Heart left ventricle (tissue), 16 donors: Measurements from ENCODE around the gene TNNI3K. TPM values are rescaled to one million over a fixed set of nuclear protein-coding genes. Genes with fewer than 3 reads are reported as not detected.

ENCODE experiments used
- ATAC-seq, 4 donors: fragments of 200-7000 bp; cut with Tn5 transposase; one replicate each; pipeline ENCODE4 v1.9.1; 2020 to 2022; ENCODE audit warnings: moderate library complexity in 4 of 4, mild to moderate bottlenecking in 3 of 4, moderate number of reproducible peaks in 1 of 4
- DNase-seq, 5 donors: peaks; one replicate each; pipeline ENCODE4 v3.0.0-alpha.2; 2020
- H3K27ac ChIP-seq, 12 donors: fragments of 200-600 bp; sonication (generic) in 4 of 12; one replicate each; pipeline versions ENCODE4 v1.5.0 to v1.8.0; 2016 to 2022; ENCODE audit warnings: mild to moderate bottlenecking in 2 of 12
- H3K27me3 ChIP-seq, 9 donors: fragments of 200-600 bp; sonication (generic) in 2 of 9; one replicate each; pipeline versions ENCODE4 v1.5.1 to v1.8.0; 2016 to 2022; ENCODE audit warnings: mild to moderate bottlenecking in 3 of 9
- H3K36me3 ChIP-seq, 9 donors: fragments of 200-600 bp; sonication (generic) in 2 of 9; one replicate each; pipeline versions ENCODE4 v1.5.0 to v1.8.0; 2018 to 2022; ENCODE audit warnings: mild to moderate bottlenecking in 2 of 9
- H3K4me1 ChIP-seq, 12 donors: fragments of 200-600 bp; sonication (generic) in 4 of 12; one replicate each; pipeline versions ENCODE4 v1.5.0 to v1.8.0; 2016 to 2022; ENCODE audit warnings: mild to moderate bottlenecking in 3 of 12
- H3K4me3 ChIP-seq, 12 donors: fragments of 200-600 bp; sonication (generic) in 4 of 12; one replicate each; pipeline versions ENCODE4 v1.5.0 to v1.8.0; 2017 to 2022; ENCODE audit warnings: mild to moderate bottlenecking in 9 of 12, moderate library complexity in 4 of 12
- H3K9me3 ChIP-seq, 12 donors: fragments of 200-600 bp; sonication (generic) in 4 of 12; one replicate each; pipeline versions ENCODE4 v1.5.0 to v1.8.0; 2016 to 2022; ENCODE audit warnings: mild to moderate bottlenecking in 1 of 12
- CTCF ChIP-seq, 12 donors: fragments of 200-600 bp; sonication (generic) in 4 of 12; IDR thresholded peaks; one replicate each; pipeline versions ENCODE4 v1.5.0 to v1.8.0; 2018 to 2022; ENCODE audit warnings: antibody characterized with exemption in 12 of 12, mild to moderate bottlenecking in 5 of 12
- POLR2A ChIP-seq, 2 donors: fragments of 450-650 bp; IDR thresholded peaks; one replicate each; pipeline ENCODE4 v1.6.1; 2017; ENCODE audit warnings: antibody characterized with exemption in 2 of 2, mild to moderate bottlenecking in 2 of 2, moderate library complexity in 2 of 2
- WGBS, 4 donors: extraction: QIAGEN DNeasy Blood & Tissue Kit in 2 of 4; methylation state at CpG; one replicate each; pipeline versions ENCODE4 v1.1.5 to v1.1.7; 2013 to 2018; 5-methylcytosine and 5-hydroxymethylcytosine counted together
- intact Hi-C, 10 donors: fragments of 100-400 bp; cut with DNase I; formaldehyde crosslinking; loops; one replicate each; pipeline versions ENCODE4 v1.11.1 to v1.14.2; 2022
- polyA plus RNA-seq, 2 donors: library from polyadenylated mRNA; stranded (reverse); fragments of 200-250 nt; gene quantifications; one replicate each; pipeline ENCODE4 v1.2.3, GENCODE V29; 2013
- total RNA-seq, 9 donors: library from RNA; depleted of rRNA in 2 of 9; stranded (reverse); fragments of >200 nt in 2 of 9; fragmentation: NEBNext Ultra II Directional in 3 of 9; extraction: Animal tissue kit (Norgen Biotek cat#: 25700) in 3 of 9; gene quantifications; one replicate each; pipeline versions ENCODE4 v1.1.0 to v1.2.4, GENCODE V29; 2016 to 2023
- donor health status: ischemic (EF 13 %, LVEDD 7.1; RV severe dilation, severe dysfunction).
- donor health status: healthy with polysubstance abuse.
- donor health status: DM: no; HTN: yes; CAD: no.
- donor health status: DM: no; HTN: no; CAD: no.
- donor health status: ischemic (EF 25% LVEDD 6.9; RV normal size, moderate dysfunction).
- donor health status: ischemic (EF 25% LVEDD 5.7; RV mildly dilated, moderate dysfunction).
- donor health status: healthy.
- donor health status: DM: yes; HTN: yes; CAD: no.
- donor health status: ischemic (EF 35%, LVEDD 5.7; RV mildly dilated, moderate dysfunction).
- donor health status: nonischemic (EF 11% LVEDD 7.7; RV severe dilation, severe dysfunction).
- donor health status: DM: yes; HTN: yes; CAD: no.
- donor health status: PGD.
- donor health status: ischemic (EF 29% LVEDD 5.4; RV normal size, mild dysfunction).
- donor health status: nonischemic (EF 23%, LVEDD 6.1; RV moderate dilation, normal function).

TNNI3K gene
- total and polyA plus RNA-seq, 11 donors: 11.5 to 108 (median 59.9) TPM

GRCh38 chr1:74463333-74463988 lies 228.3 kb downstream of the TNNI3K start:
- ATAC-seq (peak in 3 of 4 donors; percentile 9 to 70 (median 18)), DNase-seq (no peak)
- H3K4me1 ChIP-seq: peaks cover 0 to 9% (median 1%) of the 10 kb centered on the region in 12 donors
- H3K27ac ChIP-seq: peak overlapping the region in 1 of 12 donors; percentile 11
- H3K27me3 ChIP-seq: no peaks in the 10 kb centered on the region
- WGBS, 4 donors: 62 to 73% (median 66%) methylated on average over 9 of the region's 9 CpGs
- intact Hi-C loops: loop anchor here in 3 of 10 donors (10.0 kb wide), 3 partner anchors 79 to 229 kb away; partner anchors contain the start of gene TNNI3K (in 1 of the 3)
- H3K36me3 ChIP-seq: peaks cover 0 to 11% (median 0%) of the 10 kb centered on the region in 9 donors
- no peak overlapping the region for H3K4me3 ChIP-seq
- TF ChIP-seq POLR2A (IDR thresholded peaks at IDR 0.05) (no peak), CTCF (IDR thresholded peaks at IDR 0.05) (no peak)
- H3K9me3 ChIP-seq: no peaks in the 10 kb centered on the region

- ATAC-seq: peak in 1 of 4 donors; percentile 72
- intact Hi-C loops: loop anchor here in 3 of 10 donors (10.0 kb wide), 3 partner anchors 79 to 229 kb away; partner anchors contain the start of gene TNNI3K (in 1 of the 3)
- H3K27me3 ChIP-seq: no peaks in the 10 kb centered on the region
- H3K9me3 ChIP-seq: no peaks in the 10 kb centered on the region
- WGBS, 4 donors: 75 to 85% (median 79%) methylated on average over 6 of the region's 6 CpGs
- H3K36me3 ChIP-seq: peaks cover 0 to 11% (median 0%) of the 10 kb centered on the region in 9 donors
- TF ChIP-seq CTCF (IDR thresholded peaks at IDR 0.05) (no peak), POLR2A (IDR thresholded peaks at IDR 0.05) (no peak)
- H3K4me1 ChIP-seq: peaks cover 0 to 13% (median 3%) of the 10 kb centered on the region in 12 donors
- peak overlapping the region in 1 of 12 donors; percentile 11 for H3K27ac ChIP-seq
- no peak overlapping the region for H3K4me3 ChIP-seq
- DNase-seq: no peak
These were observed 228.8 kb downstream of the TNNI3K start for GRCh38 chr1:74464037-74464436.

- peak in 1 of 4 donors; percentile 40 for ATAC-seq
- peaks cover 0 to 11% (median 0%) of the 10 kb centered on the region in 9 donors for H3K36me3 ChIP-seq
These were observed 230.1 kb downstream of the TNNI3K start for GRCh38 chr1:74465193-74465681.

More at GRCh38 chr1:74465193-74465681, 230.1 kb downstream of the TNNI3K start:
- H3K9me3 ChIP-seq: no peaks in the 10 kb centered on the region
- H3K27ac ChIP-seq: no peak overlapping the region
- no peak overlapping the region for H3K4me3 ChIP-seq
- intact Hi-C loops: loop anchor here in 4 of 10 donors (5.0 to 10.0 kb wide), 4 partner anchors 80 to 230 kb away; partner anchors contain the start of gene TNNI3K (in 1 of the 4)
- WGBS, 4 donors: 93 to 95% (median 94%) methylated on average over 14 to 24 of the region's 24 CpGs
- TF ChIP-seq CTCF (IDR thresholded peaks at IDR 0.05) (no peak), POLR2A (IDR thresholded peaks at IDR 0.05) (no peak)
- DNase-seq: peak in 2 of 5 donors; percentile 21 to 50
- H3K4me1 ChIP-seq: peaks cover 0 to 24% (median 10%) of the 10 kb centered on the region in 12 donors
- H3K27me3 ChIP-seq: no peaks in the 10 kb centered on the region
